Measurements from ENCODE around the gene TMEM97. TPM values are rescaled to one million over a fixed set of nuclear protein-coding genes. Genes with fewer than 3 reads are reported as not detected.

The TMEM97 gene
- total RNA-seq, 1 experiment from 2014 or later, result 55.6 TPM

DNA sequence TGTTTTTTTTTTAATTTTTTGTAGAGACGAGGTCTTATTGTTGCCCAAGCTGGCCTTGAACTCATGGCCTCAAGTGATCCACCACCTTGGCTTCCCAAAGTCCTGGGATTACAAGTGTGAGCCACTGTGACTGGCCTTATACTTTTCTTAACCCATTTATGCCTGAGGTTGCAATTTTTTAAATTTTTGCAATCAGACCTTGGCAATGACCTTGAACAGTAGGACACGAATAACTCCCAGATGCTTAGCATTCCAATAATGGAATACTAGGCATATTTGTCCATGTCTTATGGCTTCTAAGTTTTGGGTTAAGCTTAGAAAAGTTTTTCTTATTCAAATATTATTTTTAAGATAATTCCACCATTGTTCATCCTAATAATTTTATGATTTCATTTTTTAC, 28.3 kb upstream of the TMEM97 start:
- no peak for DNase-seq (ENCODE audit: low read depth, low spot score)
- H3K79me2 ChIP-seq (ENCODE audit: insufficient read depth, low read length), result no peaks in the 10 kb centered on the region
- no peaks in the 10 kb centered on the region for H4K20me1 ChIP-seq (ENCODE audit: insufficient read depth)
- no peak overlapping the region for H3K4me3 ChIP-seq (replicated peaks in 1 of 2; ENCODE audit: low read depth in 1 of 2, low read length in 2 of 2)
- RAD21 ChIA-PET (ENCODE audit: low non-redundant PET in 1 of 2, low total read pairs in 2 of 2, uncharacterized antibody in 2 of 2, unreplicated experiment in 2 of 2), result no interaction called here
- TF ChIP-seq, protein P1, sequence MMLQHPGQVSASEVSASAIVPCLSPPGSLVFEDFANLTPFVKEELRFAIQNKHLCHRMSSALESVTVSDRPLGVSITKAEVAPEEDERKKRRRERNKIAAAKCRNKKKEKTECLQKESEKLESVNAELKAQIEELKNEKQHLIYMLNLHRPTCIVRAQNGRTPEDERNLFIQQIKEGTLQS (IDR thresholded peaks at IDR 0.05), result no peak
- intact Hi-C loops (cut with micrococcal nuclease), result no loop called here
- no peak overlapping the region for H2AFZ ChIP-seq (ENCODE audit: low read depth, low read length, poor library complexity, severe bottlenecking)
- POLR2A ChIA-PET, result no interaction called here
- H3K4me1 ChIP-seq (ENCODE audit: control insufficient read depth in 1 of 2, insufficient read depth in 2 of 2, low read length in 2 of 2), result peaks cover 0 to 4% of the 10 kb centered on the region in 2 experiments; a peak in 1 of 4 replicates
- ATAC-seq, result no peak
- no peaks in the 10 kb centered on the region for H3K9me3 ChIP-seq (ENCODE audit: control insufficient read depth in 1 of 2, insufficient read depth in 1 of 2, low read depth in 1 of 2, low read length in 2 of 2)
- H3K36me3 ChIP-seq (ENCODE audit: control insufficient read depth in 1 of 2, insufficient read depth in 2 of 2, low read length in 2 of 2), result no peaks in the 10 kb centered on the region
- no TSS peak for BruUV-seq (replicated peaks)
- no peak overlapping the region for H3K4me2 ChIP-seq (ENCODE audit: low read length)
- no peaks in the 10 kb centered on the region for H3K27me3 ChIP-seq (ENCODE audit: insufficient read depth, low read length)
- H3K9me2 ChIP-seq (ENCODE audit: insufficient read depth), result no peaks in the 10 kb centered on the region
- H3K27ac ChIP-seq (ENCODE audit: low read depth, low read length), result no peak overlapping the region
- no peak overlapping the region for H3K9ac ChIP-seq (ENCODE audit: low read length)
- CTCF ChIA-PET, result no interaction called here

DNA sequence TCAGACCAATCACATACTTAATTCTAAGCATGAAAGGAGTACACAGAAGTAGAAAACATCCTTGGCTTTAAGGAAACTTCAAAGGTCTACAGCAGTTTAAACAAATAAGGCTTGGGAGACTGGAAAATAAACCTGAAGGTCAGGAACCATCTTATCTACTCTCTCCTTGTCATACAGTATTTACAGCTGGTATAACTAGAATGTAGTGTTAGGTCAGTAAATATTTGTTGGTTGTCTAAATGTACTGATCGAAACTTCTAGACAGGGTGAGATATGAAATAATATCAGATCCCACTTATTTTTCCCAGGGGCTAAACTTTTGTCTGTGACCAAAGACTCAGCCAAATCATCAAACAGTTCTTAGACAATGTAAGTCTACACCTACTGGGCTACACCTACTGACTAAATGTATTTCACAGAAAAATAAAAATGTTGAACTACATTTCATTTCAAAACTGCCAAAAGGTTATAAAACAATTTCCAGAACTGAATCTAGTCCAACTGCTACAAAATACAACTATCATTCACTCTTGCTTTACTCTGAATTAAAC, 27.1 kb upstream of the TMEM97 start:
- Histone ChIP-seq H3K4me3 (replicated peaks in 1 of 2; ENCODE audit: low read depth in 1 of 2, low read length in 2 of 2) (no peak overlapping the region), H3K79me2 (ENCODE audit: insufficient read depth, low read length) (no peaks in the 10 kb centered on the region), H3K9me2 (ENCODE audit: insufficient read depth) (no peaks in the 10 kb centered on the region), H3K9ac (ENCODE audit: low read length) (no peak overlapping the region), H4K20me1 (ENCODE audit: insufficient read depth) (no peaks in the 10 kb centered on the region), H2AFZ (ENCODE audit: low read depth, low read length, poor library complexity, severe bottlenecking) (no peak overlapping the region), H3K36me3 (ENCODE audit: control insufficient read depth in 1 of 2, insufficient read depth in 2 of 2, low read length in 2 of 2) (no peaks in the 10 kb centered on the region), H3K4me1 (ENCODE audit: control insufficient read depth in 1 of 2, insufficient read depth in 2 of 2, low read length in 2 of 2) (peaks cover 0 to 4% of the 10 kb centered on the region in 2 experiments; a peak in 1 of 4 replicates), H3K27ac (ENCODE audit: low read depth, low read length) (no peak overlapping the region), H3K4me2 (ENCODE audit: low read length) (no peak overlapping the region), H3K9me3 (ENCODE audit: control insufficient read depth in 1 of 2, insufficient read depth in 1 of 2, low read depth in 1 of 2, low read length in 2 of 2) (no peaks in the 10 kb centered on the region), H3K27me3 (ENCODE audit: insufficient read depth, low read length) (no peaks in the 10 kb centered on the region)
- BruUV-seq (replicated peaks), result no TSS peak
- intact Hi-C loops (cut with micrococcal nuclease), result no loop called here
- ChIA-PET CTCF (no interaction called here), RAD21 (ENCODE audit: low non-redundant PET in 1 of 2, low total read pairs in 2 of 2, uncharacterized antibody in 2 of 2, unreplicated experiment in 2 of 2) (no interaction called here), POLR2A (no interaction called here)
- DNase-seq (ENCODE audit: low read depth, low spot score), result no peak
- ATAC-seq, result no peak
- TF ChIP-seq, protein P2, sequence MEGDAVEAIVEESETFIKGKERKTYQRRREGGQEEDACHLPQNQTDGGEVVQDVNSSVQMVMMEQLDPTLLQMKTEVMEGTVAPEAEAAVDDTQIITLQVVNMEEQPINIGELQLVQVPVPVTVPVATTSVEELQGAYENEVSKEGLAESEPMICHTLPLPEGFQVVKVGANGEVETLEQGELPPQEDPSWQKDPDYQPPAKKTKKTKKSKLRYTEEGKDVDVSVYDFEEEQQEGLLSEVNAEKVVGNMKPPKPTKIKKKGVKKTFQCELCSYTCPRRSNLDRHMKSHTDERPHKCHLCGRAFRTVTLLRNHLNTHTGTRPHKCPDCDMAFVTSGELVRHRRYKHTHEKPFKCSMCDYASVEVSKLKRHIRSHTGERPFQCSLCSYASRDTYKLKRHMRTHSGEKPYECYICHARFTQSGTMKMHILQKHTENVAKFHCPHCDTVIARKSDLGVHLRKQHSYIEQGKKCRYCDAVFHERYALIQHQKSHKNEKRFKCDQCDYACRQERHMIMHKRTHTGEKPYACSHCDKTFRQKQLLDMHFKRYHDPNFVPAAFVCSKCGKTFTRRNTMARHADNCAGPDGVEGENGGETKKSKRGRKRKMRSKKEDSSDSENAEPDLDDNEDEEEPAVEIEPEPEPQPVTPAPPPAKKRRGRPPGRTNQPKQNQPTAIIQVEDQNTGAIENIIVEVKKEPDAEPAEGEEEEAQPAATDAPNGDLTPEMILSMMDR (IDR thresholded peaks at IDR 0.05 in 2 of 3, conservative IDR thresholded peaks at IDR 0.05 in 1 of 3; ENCODE audit: borderline replicate concordance in 1 of 3, insufficient read depth in 1 of 3, low read depth in 2 of 3, low read length in 2 of 3), result no peak
- TF ChIP-seq, protein P3, sequence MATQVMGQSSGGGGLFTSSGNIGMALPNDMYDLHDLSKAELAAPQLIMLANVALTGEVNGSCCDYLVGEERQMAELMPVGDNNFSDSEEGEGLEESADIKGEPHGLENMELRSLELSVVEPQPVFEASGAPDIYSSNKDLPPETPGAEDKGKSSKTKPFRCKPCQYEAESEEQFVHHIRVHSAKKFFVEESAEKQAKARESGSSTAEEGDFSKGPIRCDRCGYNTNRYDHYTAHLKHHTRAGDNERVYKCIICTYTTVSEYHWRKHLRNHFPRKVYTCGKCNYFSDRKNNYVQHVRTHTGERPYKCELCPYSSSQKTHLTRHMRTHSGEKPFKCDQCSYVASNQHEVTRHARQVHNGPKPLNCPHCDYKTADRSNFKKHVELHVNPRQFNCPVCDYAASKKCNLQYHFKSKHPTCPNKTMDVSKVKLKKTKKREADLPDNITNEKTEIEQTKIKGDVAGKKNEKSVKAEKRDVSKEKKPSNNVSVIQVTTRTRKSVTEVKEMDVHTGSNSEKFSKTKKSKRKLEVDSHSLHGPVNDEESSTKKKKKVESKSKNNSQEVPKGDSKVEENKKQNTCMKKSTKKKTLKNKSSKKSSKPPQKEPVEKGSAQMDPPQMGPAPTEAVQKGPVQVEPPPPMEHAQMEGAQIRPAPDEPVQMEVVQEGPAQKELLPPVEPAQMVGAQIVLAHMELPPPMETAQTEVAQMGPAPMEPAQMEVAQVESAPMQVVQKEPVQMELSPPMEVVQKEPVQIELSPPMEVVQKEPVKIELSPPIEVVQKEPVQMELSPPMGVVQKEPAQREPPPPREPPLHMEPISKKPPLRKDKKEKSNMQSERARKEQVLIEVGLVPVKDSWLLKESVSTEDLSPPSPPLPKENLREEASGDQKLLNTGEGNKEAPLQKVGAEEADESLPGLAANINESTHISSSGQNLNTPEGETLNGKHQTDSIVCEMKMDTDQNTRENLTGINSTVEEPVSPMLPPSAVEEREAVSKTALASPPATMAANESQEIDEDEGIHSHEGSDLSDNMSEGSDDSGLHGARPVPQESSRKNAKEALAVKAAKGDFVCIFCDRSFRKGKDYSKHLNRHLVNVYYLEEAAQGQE (IDR thresholded peaks at IDR 0.05; ENCODE audit: low read depth), result no peak
- TF ChIP-seq POLR2AphosphoS5 (IDR thresholded peaks at IDR 0.05; ENCODE audit: low read depth, low read length), result no peak
- TF ChIP-seq SIN3A (IDR thresholded peaks at IDR 0.05; ENCODE audit: low read depth), result no peak
- no peak for TF ChIP-seq YY1 (IDR thresholded peaks at IDR 0.05; ENCODE audit: extremely low read depth, insufficient replicate concordance, low read depth, low read length)
- TF ChIP-seq FOSL1 (IDR thresholded peaks at IDR 0.05; ENCODE audit: low read depth), result no peak
- TF ChIP-seq SRF (IDR thresholded peaks at IDR 0.05; ENCODE audit: low read depth), result no peak
- no peak for TF ChIP-seq SP1 (IDR thresholded peaks at IDR 0.05; ENCODE audit: low read depth)
- TF ChIP-seq TCF7L2 (IDR thresholded peaks at IDR 0.05; ENCODE audit: borderline replicate concordance, extremely low read depth, insufficient read depth, insufficient read length), result no peak
- TF ChIP-seq ZFX (IDR thresholded peaks at IDR 0.05), result no peak
- TF ChIP-seq, protein P1 (IDR thresholded peaks at IDR 0.05), result no peak
- TF ChIP-seq RAD21 (IDR thresholded peaks at IDR 0.05; ENCODE audit: low read depth), result no peak
- no peak for TF ChIP-seq ZNF274 (IDR thresholded peaks at IDR 0.05; ENCODE audit: low read depth, low read length)
- TF ChIP-seq EZH2phosphoT487 (IDR thresholded peaks at IDR 0.05; ENCODE audit: borderline replicate concordance), result no peak
- no peak for TF ChIP-seq ELF1 (IDR thresholded peaks at IDR 0.05; ENCODE audit: borderline replicate concordance, low read depth)
